Measurements from ENCODE around the gene IKZF2.

IKZF2 gene

GRCh38 chr2:213156717-213157116 is 5.3 kb upstream of the IKZF2 start:
- in situ Hi-C loops (cut with MboI; ENCODE audit: low sequenced_read_pairs), result no loop called here

GRCh38 chr2:213152888-213153287 is 1.5 kb upstream of the IKZF2 start:
- in situ Hi-C loops (cut with MboI; ENCODE audit: low sequenced_read_pairs), result no loop called here

GRCh38 chr2:213152065-213152794 is 818 bp upstream of the IKZF2 start:
- in situ Hi-C loops (cut with MboI; ENCODE audit: low sequenced_read_pairs), result no loop called here

- in situ Hi-C loops (cut with MboI; ENCODE audit: low sequenced_read_pairs), result no loop called here
These were observed 906 bp downstream of the IKZF2 start for GRCh38 chr2:213150315-213151097.

GRCh38 chr2:213149949-213150314 is 1.5 kb downstream of the IKZF2 start:
- in situ Hi-C loops (cut with MboI; ENCODE audit: low sequenced_read_pairs), result no loop called here

GRCh38 chr2:213149294-213149875 is 2.0 kb downstream of the IKZF2 start:
- in situ Hi-C loops (cut with MboI; ENCODE audit: low sequenced_read_pairs), result no loop called here

GRCh38 chr2:213148572-213149261 is 2.7 kb downstream of the IKZF2 start:
- in situ Hi-C loops (cut with MboI; ENCODE audit: low sequenced_read_pairs), result no loop called here

GRCh38 chr2:213147538-213147937 is 3.9 kb downstream of the IKZF2 start:
- in situ Hi-C loops (cut with MboI; ENCODE audit: low sequenced_read_pairs), result no loop called here

GRCh38 chr2:213145715-213146242 is 5.6 kb downstream of the IKZF2 start:
- in situ Hi-C loops (cut with MboI; ENCODE audit: low sequenced_read_pairs), result no loop called here

GRCh38 chr2:213137064-213137463 is 14.3 kb downstream of the IKZF2 start:
- in situ Hi-C loops (cut with MboI; ENCODE audit: low sequenced_read_pairs), result no loop called here

GRCh38 chr2:213129311-213129710 is 22.1 kb downstream of the IKZF2 start:
- in situ Hi-C loops (cut with MboI; ENCODE audit: low sequenced_read_pairs), result no loop called here

GRCh38 chr2:213125646-213126347 is 25.6 kb downstream of the IKZF2 start:
- in situ Hi-C loops (cut with MboI; ENCODE audit: low sequenced_read_pairs), result no loop called here

- in situ Hi-C loops (cut with MboI; ENCODE audit: low sequenced_read_pairs), result no loop called here
These were observed 28.7 kb downstream of the IKZF2 start for GRCh38 chr2:213122725-213123124.

- in situ Hi-C loops (cut with MboI; ENCODE audit: low sequenced_read_pairs), result no loop called here
These were observed 29.7 kb downstream of the IKZF2 start for GRCh38 chr2:213121690-213122089.

GRCh38 chr2:213119061-213119809 is 32.2 kb downstream of the IKZF2 start:
- in situ Hi-C loops (cut with MboI; ENCODE audit: low sequenced_read_pairs), result no loop called here

- in situ Hi-C loops (cut with MboI; ENCODE audit: low sequenced_read_pairs), result no loop called here
These were observed 43.1 kb downstream of the IKZF2 start for GRCh38 chr2:213108308-213108707.

- in situ Hi-C loops (cut with MboI; ENCODE audit: low sequenced_read_pairs), result no loop called here
These were observed 43.7 kb downstream of the IKZF2 start for GRCh38 chr2:213107728-213108127.

- in situ Hi-C loops (cut with MboI; ENCODE audit: low sequenced_read_pairs), result no loop called here
These were observed 46.2 kb downstream of the IKZF2 start for GRCh38 chr2:213105212-213105611.

GRCh38 chr2:213104903-213105202 is 46.6 kb downstream of the IKZF2 start:
- in situ Hi-C loops (cut with MboI; ENCODE audit: low sequenced_read_pairs), result no loop called here
